ENCODE results near the gene AEBP2. TPM values are rescaled to one million over a fixed set of nuclear protein-coding genes. Genes with fewer than 3 reads are reported as not detected.
A peak's percentile ranks its signal among the peaks of the same experiment; 100 is the strongest.

AEBP2 gene
- total RNA-seq, 2 donors from 2014 or later: 37.8 to 78.4 TPM

DNA sequence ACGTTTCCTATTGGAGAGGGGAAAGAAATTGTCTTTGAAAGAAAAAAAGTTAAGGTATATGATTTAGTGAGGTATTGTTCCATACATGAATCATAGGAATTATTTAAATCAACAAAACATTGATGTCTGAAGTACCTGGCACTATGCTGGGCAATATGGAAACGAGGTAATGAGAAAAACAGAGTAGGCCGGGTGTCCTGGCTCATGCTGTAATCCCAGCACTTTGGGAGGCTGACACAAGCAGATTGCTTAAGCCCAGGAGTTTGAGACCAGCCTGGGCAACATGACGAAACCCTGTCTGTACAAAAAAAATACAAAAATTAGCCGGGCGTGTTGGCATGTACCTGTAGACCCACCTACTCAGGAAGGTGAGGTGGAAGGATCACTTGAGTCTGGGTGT, 45.9 kb downstream of the AEBP2 start:
- H3K36me3 ChIP-seq (ENCODE audit: control insufficient read depth, insufficient read depth, low read length): peaks cover 29% of the 10 kb centered on the region
- H3K27ac Mint-ChIP-seq: no peak overlapping the region
- no peaks in the 10 kb centered on the region for H3K27me3 ChIP-seq (ENCODE audit: control insufficient read depth, insufficient read depth, low read length, poor library complexity, severe bottlenecking)
- H3K27me3 Mint-ChIP-seq (ENCODE audit: insufficient read depth): no peaks in the 10 kb centered on the region
- WGBS, 2 experiments (ENCODE audit: insufficient coverage in 1 of 2, insufficient read length in 1 of 2): 93 to 100% methylated on average over 3 to 6 of the region's 6 CpGs
- H3K4me3 ChIP-seq (ENCODE audit: low read length): no peak overlapping the region
- no peaks in the 10 kb centered on the region for H3K4me1 ChIP-seq (ENCODE audit: control insufficient read depth, insufficient read depth, low read length)
- H3K4me1 Mint-ChIP-seq: peaks cover 19% of the 10 kb centered on the region
- H3K27ac ChIP-seq (ENCODE audit: low read depth, low read length): no peak overlapping the region
- peaks cover 66% of the 10 kb centered on the region for H3K36me3 Mint-ChIP-seq (ENCODE audit: low read depth)
- no peak overlapping the region for H3K4me3 Mint-ChIP-seq
- TF ChIP-seq, protein P1, sequence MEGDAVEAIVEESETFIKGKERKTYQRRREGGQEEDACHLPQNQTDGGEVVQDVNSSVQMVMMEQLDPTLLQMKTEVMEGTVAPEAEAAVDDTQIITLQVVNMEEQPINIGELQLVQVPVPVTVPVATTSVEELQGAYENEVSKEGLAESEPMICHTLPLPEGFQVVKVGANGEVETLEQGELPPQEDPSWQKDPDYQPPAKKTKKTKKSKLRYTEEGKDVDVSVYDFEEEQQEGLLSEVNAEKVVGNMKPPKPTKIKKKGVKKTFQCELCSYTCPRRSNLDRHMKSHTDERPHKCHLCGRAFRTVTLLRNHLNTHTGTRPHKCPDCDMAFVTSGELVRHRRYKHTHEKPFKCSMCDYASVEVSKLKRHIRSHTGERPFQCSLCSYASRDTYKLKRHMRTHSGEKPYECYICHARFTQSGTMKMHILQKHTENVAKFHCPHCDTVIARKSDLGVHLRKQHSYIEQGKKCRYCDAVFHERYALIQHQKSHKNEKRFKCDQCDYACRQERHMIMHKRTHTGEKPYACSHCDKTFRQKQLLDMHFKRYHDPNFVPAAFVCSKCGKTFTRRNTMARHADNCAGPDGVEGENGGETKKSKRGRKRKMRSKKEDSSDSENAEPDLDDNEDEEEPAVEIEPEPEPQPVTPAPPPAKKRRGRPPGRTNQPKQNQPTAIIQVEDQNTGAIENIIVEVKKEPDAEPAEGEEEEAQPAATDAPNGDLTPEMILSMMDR (conservative IDR thresholded peaks at IDR 0.05): no peak
- H3K9ac ChIP-seq (ENCODE audit: extremely low read depth, low read length, poor library complexity, severe bottlenecking): no peak overlapping the region
- peaks cover 6% of the 10 kb centered on the region for H3K9me3 ChIP-seq (ENCODE audit: control insufficient read depth, low read length)
- DNase-seq: no peak
- H3K9me3 Mint-ChIP-seq: peaks cover 7% of the 10 kb centered on the region

DNA sequence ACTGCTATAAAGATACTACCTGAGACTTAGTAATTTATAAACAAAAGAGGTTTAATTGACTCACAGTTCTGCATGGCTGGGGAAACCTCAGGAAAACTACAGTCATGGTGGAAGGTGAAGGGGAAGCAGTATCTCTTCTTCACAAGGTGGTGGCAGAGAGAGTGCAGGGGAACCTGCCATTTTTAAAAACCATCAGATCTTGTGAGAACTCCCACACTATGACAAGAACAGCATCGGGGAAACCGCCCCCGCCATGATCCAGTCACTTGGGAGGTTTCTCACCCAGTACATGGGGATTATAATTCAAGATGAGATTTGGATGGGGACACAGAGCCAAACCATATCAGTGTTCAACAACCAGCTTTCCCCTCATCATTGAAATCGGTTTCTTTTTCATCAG, 49.9 kb downstream of the AEBP2 start:
- Mint-ChIP-seq H3K27me3 (ENCODE audit: insufficient read depth) (no peaks in the 10 kb centered on the region), H3K4me1 (peaks cover 3% of the 10 kb centered on the region), H3K9me3 (no peaks in the 10 kb centered on the region), H3K36me3 (ENCODE audit: low read depth) (peaks cover 57% of the 10 kb centered on the region), H3K27ac (peak overlapping the region; percentile 48), H3K4me3 (no peak overlapping the region)
- WGBS, 2 experiments (ENCODE audit: insufficient coverage in 1 of 2, insufficient read length in 1 of 2): 100% methylated on average over 1 of the region's 4 CpGs
- Histone ChIP-seq H3K36me3 (ENCODE audit: control insufficient read depth, insufficient read depth, low read length) (peaks cover 20% of the 10 kb centered on the region), H3K27me3 (ENCODE audit: control insufficient read depth, insufficient read depth, low read length, poor library complexity, severe bottlenecking) (no peaks in the 10 kb centered on the region), H3K4me1 (ENCODE audit: control insufficient read depth, insufficient read depth, low read length) (no peaks in the 10 kb centered on the region), H3K9me3 (ENCODE audit: control insufficient read depth, low read length) (no peaks in the 10 kb centered on the region), H3K9ac (ENCODE audit: extremely low read depth, low read length, poor library complexity, severe bottlenecking) (no peak overlapping the region), H3K27ac (ENCODE audit: low read depth, low read length) (no peak overlapping the region), H3K4me3 (ENCODE audit: low read length) (no peak overlapping the region)
- TF ChIP-seq, protein P1 (conservative IDR thresholded peaks at IDR 0.05): no peak
- DNase-seq: no peak

DNA sequence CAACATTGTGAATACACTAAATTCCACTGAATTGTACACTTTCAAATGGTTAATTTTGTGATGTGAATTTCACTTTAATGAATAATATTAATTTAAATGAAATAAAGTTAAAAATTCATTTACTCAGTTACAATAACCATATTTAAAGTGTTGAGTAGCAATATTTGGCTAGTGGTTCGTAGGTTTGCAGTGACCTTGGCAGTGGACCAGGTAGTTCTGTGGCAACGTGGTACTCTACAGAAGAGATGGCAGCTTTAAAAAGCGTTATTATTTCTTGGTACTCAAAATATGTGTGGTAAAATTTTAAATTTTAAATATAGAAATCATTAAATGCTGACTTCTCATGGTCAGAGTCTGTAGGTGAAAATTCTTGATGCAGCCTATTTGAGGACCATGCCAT, 51.6 kb downstream of the AEBP2 start:
- no peak overlapping the region for H3K4me3 ChIP-seq (ENCODE audit: low read length)
- no peaks in the 10 kb centered on the region for H3K27me3 ChIP-seq (ENCODE audit: control insufficient read depth, insufficient read depth, low read length, poor library complexity, severe bottlenecking)
- Mint-ChIP-seq H3K4me1 (peaks cover 3% of the 10 kb centered on the region), H3K27me3 (ENCODE audit: insufficient read depth) (no peaks in the 10 kb centered on the region), H3K27ac (no peak overlapping the region), H3K9me3 (no peaks in the 10 kb centered on the region), H3K36me3 (ENCODE audit: low read depth) (peaks cover 59% of the 10 kb centered on the region), H3K4me3 (no peak overlapping the region)
- H3K4me1 ChIP-seq (ENCODE audit: control insufficient read depth, insufficient read depth, low read length): no peaks in the 10 kb centered on the region
- no peak overlapping the region for H3K27ac ChIP-seq (ENCODE audit: low read depth, low read length)
- no peak overlapping the region for H3K9ac ChIP-seq (ENCODE audit: extremely low read depth, low read length, poor library complexity, severe bottlenecking)
- no peak for DNase-seq
- TF ChIP-seq, protein P1 (conservative IDR thresholded peaks at IDR 0.05): no peak
- no peaks in the 10 kb centered on the region for H3K9me3 ChIP-seq (ENCODE audit: control insufficient read depth, low read length)
- WGBS, 2 experiments (ENCODE audit: insufficient coverage in 1 of 2, insufficient read length in 1 of 2): 97% methylated on average over 3 of the region's 3 CpGs; no CpG with 5 or more reads in 1 of the 2 experiments
- H3K36me3 ChIP-seq (ENCODE audit: control insufficient read depth, insufficient read depth, low read length): peaks cover 33% of the 10 kb centered on the region

Data from endodermal cell (in vitro differentiated cells).